OCI-LY7 (cell line): Measurements from ENCODE around the gene ERMAP.

Experiments used
- CTCF ChIP-seq: fragments of 200-600 bp; sonication (generic); conservative IDR thresholded peaks from 2 replicates; pipeline ENCODE4 v1.5.1; 2014; ENCODE audit warnings: mild to moderate bottlenecking, antibody characterized with exemption, low read length, moderate library complexity, mixed read lengths
- EZH2phosphoT487 ChIP-seq: fragments of 200-600 bp; sonication (generic); IDR thresholded peaks from 2 replicates; pipeline ENCODE4 v1.6.1; 2018; ENCODE audit warnings: low read depth, borderline replicate concordance, mild to moderate bottlenecking, mixed run types, antibody characterized with exemption, low read length, moderate library complexity, mixed read lengths

- TF ChIP-seq CTCF (no peak), EZH2phosphoT487 (no peak)
Observed at GRCh38 chr1:42891465-42892138, 74.7 kb downstream of the ERMAP start.
